ENCODE results near the gene PHLDB3.

- no peak for TF ChIP-seq POLR2A (IDR thresholded peaks at IDR 0.05)
- no peak for TF ChIP-seq CTCF (IDR thresholded peaks at IDR 0.05 in 8 of 11, conservative IDR thresholded peaks at IDR 0.05 in 3 of 11)
These were observed 52.0 kb downstream of the PHLDB3 start for GRCh38 chr19:43452582-43452981.
